Suprapubic skin (tissue), 4 donors: ENCODE results near the gene NUP37. TPM values are rescaled to one million over a fixed set of nuclear protein-coding genes. Genes with fewer than 3 reads are reported as not detected.

Experiments
- DNase-seq, 2 donors: peaks; one replicate each; pipeline ENCODE4 v3.0.0-alpha.2; 2019; ENCODE audit warnings: low spot score in 2 of 2
- H3K27ac ChIP-seq: fragments of 200-600 bp; sonication (generic); one replicate; pipeline ENCODE4 v1.5.1; 2019
- H3K27me3 ChIP-seq: fragments of 200-600 bp; sonication (generic); one replicate; pipeline ENCODE4 v1.5.1; 2019
- H3K36me3 ChIP-seq: fragments of 200-600 bp; sonication (generic); one replicate; pipeline ENCODE4 v1.5.1; 2019
- H3K4me1 ChIP-seq: fragments of 200-600 bp; sonication (generic); one replicate; pipeline ENCODE4 v1.5.1; 2019
- H3K4me3 ChIP-seq: fragments of 200-600 bp; sonication (generic); one replicate; pipeline ENCODE4 v1.5.1; 2019; ENCODE audit warnings: mild to moderate bottlenecking
- H3K9me3 ChIP-seq: fragments of 200-600 bp; sonication (generic); one replicate; pipeline ENCODE4 v1.5.1; 2019
- EP300 ChIP-seq: sonication (generic); formaldehyde crosslinking; IDR thresholded peaks from one replicate; pipeline ENCODE4 v1.6.1; 2017; ENCODE audit warnings: antibody characterized with exemption
- POLR2A ChIP-seq, 2 donors: fragments of 450-650 bp; IDR thresholded peaks; one replicate each; pipeline ENCODE4 v1.6.1; 2017; ENCODE audit warnings: antibody characterized with exemption in 2 of 2, mild to moderate bottlenecking in 2 of 2, moderate library complexity in 2 of 2
- POLR2AphosphoS5 ChIP-seq, 3 donors: sonication (generic); formaldehyde crosslinking; IDR thresholded peaks; one replicate each; pipeline ENCODE4 v1.6.1; 2017; ENCODE audit warnings: antibody characterized with exemption in 3 of 3
- WGBS: methylation state at CpG from one replicate; pipeline ENCODE4 v1.1.5; 2018; 5-methylcytosine and 5-hydroxymethylcytosine counted together
- total RNA-seq, 4 donors: library from RNA; depleted of rRNA; stranded (reverse); fragments of >200 nt; gene quantifications; one replicate each; pipeline ENCODE4 v1.1.0, GENCODE V29; 2016
- TF ChIP-seq, protein P1 (sequence below), 2 donors: fragments of 200-600 bp in 1 of 2; fragments of 450-650 bp in 1 of 2; sonication (generic) in 1 of 2; IDR thresholded peaks; one replicate each; pipeline ENCODE4 v1.5.1; 2016 to 2019; ENCODE audit warnings: antibody characterized with exemption in 2 of 2, mild to moderate bottlenecking in 1 of 2, moderate library complexity in 1 of 2

Gene NUP37
- total RNA-seq, 4 donors from 2014 or later: 13.8 to 22.1 (median 19.1) TPM

DNA sequence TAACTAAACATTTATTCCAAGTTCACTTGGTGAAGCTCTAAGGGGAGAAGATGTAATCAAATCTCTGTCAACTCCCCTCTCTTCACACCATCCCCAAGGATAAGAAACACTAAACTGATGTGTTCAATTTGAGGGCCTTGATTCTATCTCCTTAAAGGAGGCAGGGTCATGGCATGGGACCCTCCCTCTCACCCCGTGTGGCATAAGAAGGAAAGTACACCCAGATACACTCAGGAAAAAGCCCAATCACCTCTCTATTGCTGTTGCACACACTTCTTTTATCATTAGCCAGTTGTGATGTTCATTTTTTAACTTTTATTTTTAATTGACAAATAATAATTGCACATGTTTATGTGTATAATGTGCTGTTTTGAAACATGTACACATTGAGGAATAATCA is 93.2 kb downstream of the NUP37 start:
- TF ChIP-seq EP300 (no peak), POLR2AphosphoS5 (IDR thresholded peaks at IDR 0.05) (no peak), POLR2A (IDR thresholded peaks at IDR 0.05) (no peak)
- TF ChIP-seq, protein P1, sequence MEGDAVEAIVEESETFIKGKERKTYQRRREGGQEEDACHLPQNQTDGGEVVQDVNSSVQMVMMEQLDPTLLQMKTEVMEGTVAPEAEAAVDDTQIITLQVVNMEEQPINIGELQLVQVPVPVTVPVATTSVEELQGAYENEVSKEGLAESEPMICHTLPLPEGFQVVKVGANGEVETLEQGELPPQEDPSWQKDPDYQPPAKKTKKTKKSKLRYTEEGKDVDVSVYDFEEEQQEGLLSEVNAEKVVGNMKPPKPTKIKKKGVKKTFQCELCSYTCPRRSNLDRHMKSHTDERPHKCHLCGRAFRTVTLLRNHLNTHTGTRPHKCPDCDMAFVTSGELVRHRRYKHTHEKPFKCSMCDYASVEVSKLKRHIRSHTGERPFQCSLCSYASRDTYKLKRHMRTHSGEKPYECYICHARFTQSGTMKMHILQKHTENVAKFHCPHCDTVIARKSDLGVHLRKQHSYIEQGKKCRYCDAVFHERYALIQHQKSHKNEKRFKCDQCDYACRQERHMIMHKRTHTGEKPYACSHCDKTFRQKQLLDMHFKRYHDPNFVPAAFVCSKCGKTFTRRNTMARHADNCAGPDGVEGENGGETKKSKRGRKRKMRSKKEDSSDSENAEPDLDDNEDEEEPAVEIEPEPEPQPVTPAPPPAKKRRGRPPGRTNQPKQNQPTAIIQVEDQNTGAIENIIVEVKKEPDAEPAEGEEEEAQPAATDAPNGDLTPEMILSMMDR (IDR thresholded peaks at IDR 0.05): no peak
- Histone ChIP-seq H3K9me3 (no peaks in the 10 kb centered on the region), H3K27me3 (no peaks in the 10 kb centered on the region), H3K36me3 (peaks cover 40% of the 10 kb centered on the region), H3K4me3 (no peak overlapping the region), H3K27ac (no peak overlapping the region), H3K4me1 (no peaks in the 10 kb centered on the region)
- 55% methylated on average over 1 of the region's 1 CpG for WGBS
- DNase-seq: no peak

DNA sequence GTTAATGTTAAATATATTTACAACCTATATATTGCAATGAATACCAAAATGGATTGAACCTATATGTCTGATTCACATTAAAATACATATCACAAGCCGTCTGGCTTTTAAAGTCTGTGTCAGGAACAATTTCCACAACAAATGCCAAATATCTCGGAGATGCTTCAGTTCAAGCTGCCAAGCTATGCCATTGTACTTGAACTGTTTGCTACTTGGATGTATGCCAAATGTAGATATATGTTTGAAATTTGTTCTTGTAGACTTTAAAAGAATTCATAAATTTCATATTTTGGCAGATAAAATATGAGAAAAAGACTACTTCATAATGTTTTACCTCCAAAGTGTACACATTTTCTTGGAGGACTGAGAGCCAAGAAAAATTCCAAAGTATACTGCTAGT is 95.1 kb downstream of the NUP37 start:
- WGBS: 44% methylated on average over 2 of the region's 2 CpGs
- Histone ChIP-seq H3K9me3 (no peaks in the 10 kb centered on the region), H3K27me3 (no peaks in the 10 kb centered on the region), H3K27ac (no peak overlapping the region), H3K36me3 (peaks cover 33% of the 10 kb centered on the region), H3K4me3 (no peak overlapping the region), H3K4me1 (no peaks in the 10 kb centered on the region)
- no peak for TF ChIP-seq POLR2A (IDR thresholded peaks at IDR 0.05)
- no peak for TF ChIP-seq POLR2AphosphoS5 (IDR thresholded peaks at IDR 0.05)
- TF ChIP-seq, protein P1 (IDR thresholded peaks at IDR 0.05): no peak
- TF ChIP-seq EP300: no peak
- DNase-seq: no peak

DNA sequence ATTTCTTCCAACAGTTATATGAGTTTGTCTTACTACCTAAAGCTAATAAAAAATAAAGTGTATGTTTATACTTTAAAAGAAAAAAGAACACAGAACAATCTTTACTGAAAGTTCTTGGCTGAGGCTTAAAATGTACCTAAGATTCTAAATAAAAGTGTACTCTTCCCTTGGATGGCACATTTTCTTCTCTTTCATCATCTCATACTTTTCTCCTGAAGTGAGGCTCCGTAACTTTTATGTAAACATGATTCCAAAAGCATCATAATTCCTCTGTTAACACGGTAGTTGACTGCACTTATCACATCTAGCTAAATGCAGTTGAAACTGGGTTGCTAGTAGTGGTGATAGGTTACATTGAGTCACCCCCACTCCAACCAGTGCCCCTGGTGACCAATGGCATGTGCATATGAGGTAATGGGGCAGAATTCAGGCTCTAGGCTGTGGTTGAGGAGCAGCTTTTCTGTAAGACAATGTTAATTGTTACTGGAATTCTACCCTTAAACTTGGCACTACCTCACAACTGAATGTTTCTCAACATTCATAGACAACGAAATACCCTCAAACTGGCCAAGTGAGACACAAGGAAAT is 96.5 kb downstream of the NUP37 start:
- no peaks in the 10 kb centered on the region for H3K4me1 ChIP-seq
- H3K9me3 ChIP-seq: no peaks in the 10 kb centered on the region
- no peaks in the 10 kb centered on the region for H3K27me3 ChIP-seq
- TF ChIP-seq EP300 (no peak), POLR2AphosphoS5 (IDR thresholded peaks at IDR 0.05) (no peak), POLR2A (IDR thresholded peaks at IDR 0.05) (no peak)
- TF ChIP-seq, protein P1 (IDR thresholded peaks at IDR 0.05): no peak
- H3K4me3 ChIP-seq: no peak overlapping the region
- WGBS: 85% methylated on average over 3 of the region's 3 CpGs
- no peak overlapping the region for H3K27ac ChIP-seq
- peaks cover 26% of the 10 kb centered on the region for H3K36me3 ChIP-seq
- no peak for DNase-seq

Other genes with a start within 250 kb of the NUP37 start
- 1 to 10 TPM; 4.8 to 7.4 (median 6.9) TPM for gene DRAM1, start 242.5 kb downstream of the NUP37 start, total RNA-seq
- gene WASHC3, start 58.1 kb downstream of the NUP37 start, total RNA-seq: 10 to 100 TPM; 39.7 to 63.1 (median 55.0) TPM
- gene PARPBP, start 69 bp upstream of the NUP37 start, total RNA-seq: 1 to 10 TPM; 2.8 to 5.7 (median 4.0) TPM
- gene PMCH, start 77.7 kb upstream of the NUP37 start, total RNA-seq: not detected